Measurements from ENCODE around the gene XNDC1N. TPM values are rescaled to one million over a fixed set of nuclear protein-coding genes. Genes with fewer than 3 reads are reported as not detected.
"Not testable (repeated sequence)": the region's sequence is repeated elsewhere in the genome, so short reads cannot be mapped to it uniquely, and the experiment has no call there.

The XNDC1N gene
- total RNA-seq, 1 donor from 2014 or later, result not detected

DNA sequence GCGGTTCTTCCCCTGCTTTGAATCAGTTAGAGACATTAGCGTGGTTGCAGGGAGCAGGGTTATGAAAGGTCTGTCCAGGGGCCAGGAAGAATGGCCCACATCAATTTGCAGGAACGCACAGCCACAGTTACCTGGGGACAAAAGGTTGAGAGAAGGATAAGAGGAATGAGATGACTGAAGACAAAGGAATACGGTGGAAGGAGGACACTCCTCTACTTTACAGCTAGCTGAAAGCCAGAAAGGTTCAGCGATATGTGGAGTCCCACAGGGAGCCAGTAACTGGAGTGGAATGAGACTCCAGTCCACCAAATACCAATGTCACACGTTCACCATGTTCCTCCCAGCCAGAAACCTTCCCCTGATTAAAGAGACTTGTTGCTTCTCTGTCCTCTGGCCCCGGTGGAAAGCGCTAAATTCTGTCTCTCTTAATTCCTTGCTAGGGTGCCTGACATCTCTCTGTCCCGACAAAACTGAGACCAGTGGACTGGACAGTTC, 10.7 kb downstream of the XNDC1N start:
- Histone ChIP-seq H3K27ac (no peak overlapping the region), H3K4me3 (no peak overlapping the region), H3K27me3 (no peaks in the 10 kb centered on the region), H3K4me1 (no peaks in the 10 kb centered on the region), H3K9me3 (no peaks in the 10 kb centered on the region), H3K36me3 (peaks cover 18 to 51% of the 10 kb centered on the region in 2 donors)
- intact Hi-C loops (cut with DNase I), result no loop called here
- no peak for DNase-seq (ENCODE audit: low spot score in 2 of 2)
- TF ChIP-seq, protein P1, sequence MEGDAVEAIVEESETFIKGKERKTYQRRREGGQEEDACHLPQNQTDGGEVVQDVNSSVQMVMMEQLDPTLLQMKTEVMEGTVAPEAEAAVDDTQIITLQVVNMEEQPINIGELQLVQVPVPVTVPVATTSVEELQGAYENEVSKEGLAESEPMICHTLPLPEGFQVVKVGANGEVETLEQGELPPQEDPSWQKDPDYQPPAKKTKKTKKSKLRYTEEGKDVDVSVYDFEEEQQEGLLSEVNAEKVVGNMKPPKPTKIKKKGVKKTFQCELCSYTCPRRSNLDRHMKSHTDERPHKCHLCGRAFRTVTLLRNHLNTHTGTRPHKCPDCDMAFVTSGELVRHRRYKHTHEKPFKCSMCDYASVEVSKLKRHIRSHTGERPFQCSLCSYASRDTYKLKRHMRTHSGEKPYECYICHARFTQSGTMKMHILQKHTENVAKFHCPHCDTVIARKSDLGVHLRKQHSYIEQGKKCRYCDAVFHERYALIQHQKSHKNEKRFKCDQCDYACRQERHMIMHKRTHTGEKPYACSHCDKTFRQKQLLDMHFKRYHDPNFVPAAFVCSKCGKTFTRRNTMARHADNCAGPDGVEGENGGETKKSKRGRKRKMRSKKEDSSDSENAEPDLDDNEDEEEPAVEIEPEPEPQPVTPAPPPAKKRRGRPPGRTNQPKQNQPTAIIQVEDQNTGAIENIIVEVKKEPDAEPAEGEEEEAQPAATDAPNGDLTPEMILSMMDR (IDR thresholded peaks at IDR 0.05), result no peak

DNA sequence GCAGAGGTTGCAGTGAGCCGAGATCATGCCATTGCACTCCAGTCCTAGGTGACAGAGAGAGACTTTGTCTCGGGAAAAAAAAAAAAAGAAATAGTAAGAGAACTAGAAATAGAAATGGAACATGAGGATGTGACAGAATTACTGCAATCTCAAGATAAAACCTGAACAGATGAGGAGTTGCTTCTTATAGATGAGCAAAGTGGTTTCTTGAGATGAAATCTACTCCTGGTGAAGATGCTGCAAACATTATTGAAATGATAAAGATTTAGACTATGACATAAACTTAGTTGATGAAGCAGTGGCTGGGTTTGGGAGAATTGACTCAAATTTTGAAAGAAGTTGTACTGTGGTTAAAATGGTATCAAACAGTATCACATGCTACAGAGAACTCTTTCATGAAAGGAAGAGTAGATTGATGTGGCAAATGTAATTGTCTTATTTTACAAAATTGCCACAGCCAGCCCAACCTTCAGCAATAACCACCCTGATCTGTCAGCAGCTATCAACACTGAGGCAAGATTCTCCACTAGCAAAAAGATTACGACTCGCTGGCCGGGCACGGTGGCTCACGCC, 13.7 kb downstream of the XNDC1N start:
- Histone ChIP-seq H3K36me3 (peaks cover 25 to 54% of the 10 kb centered on the region in 2 donors), H3K27me3 (no peaks in the 10 kb centered on the region), H3K27ac (no peak overlapping the region), H3K4me1 (no peaks in the 10 kb centered on the region), H3K4me3 (no peak overlapping the region), H3K9me3 (no peaks in the 10 kb centered on the region)
- intact Hi-C loops (cut with DNase I), result no loop called here
- TF ChIP-seq, protein P1 (IDR thresholded peaks at IDR 0.05), result no peak
- no peak for DNase-seq (ENCODE audit: low spot score in 2 of 2)

DNA sequence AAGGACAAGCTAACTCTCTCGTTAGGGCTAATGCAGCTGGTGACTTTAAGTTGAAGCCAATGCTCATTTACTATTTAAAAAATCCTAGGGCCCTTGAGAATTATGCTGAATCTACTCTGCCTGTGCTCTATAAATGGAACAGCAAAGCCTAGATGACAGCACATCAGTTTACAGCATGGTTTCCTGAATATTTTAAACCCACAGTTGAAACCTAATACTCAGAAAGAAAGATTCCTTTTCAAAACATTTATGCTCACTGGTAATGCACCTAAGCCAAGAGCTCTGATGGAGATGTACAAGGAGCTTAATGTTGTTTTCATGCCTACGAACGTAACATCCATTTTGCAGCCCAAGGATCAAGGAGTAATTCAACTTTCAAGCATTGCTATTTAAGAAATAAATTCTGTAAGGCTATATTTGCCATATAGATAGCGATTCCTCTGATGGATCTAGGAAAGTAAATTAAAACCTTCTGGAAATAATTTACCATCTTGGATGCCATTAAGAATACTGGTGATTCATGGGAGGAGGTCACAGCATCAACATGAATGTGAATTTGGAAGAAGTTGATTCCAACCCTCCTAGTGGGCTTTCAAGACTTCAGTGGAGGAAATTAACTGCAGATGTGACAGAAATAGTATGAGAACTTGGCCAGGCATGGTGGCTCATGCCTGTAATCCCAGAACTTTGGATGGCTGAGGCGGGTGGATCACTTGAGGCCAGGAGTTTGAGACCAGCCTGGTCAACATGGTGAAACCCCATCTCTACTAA, 14.5 kb downstream of the XNDC1N start:
- Histone ChIP-seq H3K36me3 (peaks cover 25 to 54% of the 10 kb centered on the region in 2 donors), H3K27ac (no peak overlapping the region), H3K27me3 (no peaks in the 10 kb centered on the region), H3K4me1 (no peaks in the 10 kb centered on the region), H3K9me3 (no peaks in the 10 kb centered on the region), H3K4me3 (no peak overlapping the region)
- intact Hi-C loops (cut with DNase I), result no loop called here
- TF ChIP-seq, protein P1 (IDR thresholded peaks at IDR 0.05), result no peak
- DNase-seq (ENCODE audit: low spot score in 2 of 2), result no peak

DNA sequence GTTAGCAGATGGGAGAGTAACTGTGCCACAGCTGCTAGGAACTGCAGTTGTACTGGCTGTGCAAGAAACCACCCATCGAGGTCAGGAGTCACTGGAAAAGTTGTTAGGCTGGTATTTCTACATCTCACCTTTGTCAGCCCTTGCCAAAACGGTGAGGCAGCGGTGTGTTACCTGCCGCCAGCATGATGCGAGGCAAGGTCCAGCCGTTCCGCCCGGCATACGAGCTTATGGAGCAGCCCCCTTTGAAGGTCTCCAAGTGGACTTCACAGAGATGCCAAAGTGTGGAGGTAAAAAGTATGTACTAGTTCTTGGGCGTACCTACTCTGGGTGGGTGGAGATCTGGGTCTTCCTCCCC, 16.4 kb downstream of the XNDC1N start:
- H3K27me3 ChIP-seq; DNase-seq (ENCODE audit: low spot score in 2 of 2); H3K27ac ChIP-seq; intact Hi-C loops (cut with DNase I); H3K9me3 ChIP-seq; H3K4me1 ChIP-seq; H3K4me3 ChIP-seq: not testable (repeated sequence)
- peaks cover 16 to 42% of the 10 kb centered on the region in 2 donors for H3K36me3 ChIP-seq

DNA sequence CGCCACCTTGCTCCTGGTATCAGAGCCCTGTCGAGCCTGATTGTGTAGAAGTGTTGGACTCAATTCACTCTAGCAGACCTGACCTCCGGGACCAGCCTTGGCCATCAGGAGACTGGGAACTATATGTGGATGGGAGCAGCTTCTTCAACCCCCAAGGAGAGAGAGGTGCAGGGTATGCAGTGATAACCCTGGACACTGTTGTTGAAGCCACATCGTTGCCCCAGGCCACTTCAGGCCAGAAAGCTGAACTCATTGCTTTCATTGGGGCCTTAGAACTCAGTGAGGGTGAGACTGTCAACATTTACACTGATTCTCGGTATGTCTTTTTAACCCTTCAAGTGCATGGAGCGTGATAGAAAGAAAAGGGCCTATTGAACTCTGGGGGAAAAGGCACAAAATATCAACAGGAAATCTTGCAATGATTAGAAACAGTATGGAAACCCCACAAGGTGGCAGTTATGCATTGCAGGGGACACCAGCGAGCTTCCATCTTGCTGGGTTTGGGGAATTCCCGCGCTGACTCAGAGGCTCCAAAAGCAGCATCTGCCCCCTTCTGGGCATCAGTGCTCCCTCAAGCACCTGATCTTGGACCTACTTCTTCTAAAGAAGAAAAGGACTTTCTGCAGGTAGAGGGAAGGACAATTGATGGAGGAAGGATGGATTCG, 16.9 kb downstream of the XNDC1N start:
- H3K27me3 ChIP-seq; H3K4me3 ChIP-seq; H3K9me3 ChIP-seq; DNase-seq (ENCODE audit: low spot score in 2 of 2); H3K27ac ChIP-seq; H3K4me1 ChIP-seq; intact Hi-C loops (cut with DNase I): not testable (repeated sequence)
- H3K36me3 ChIP-seq, result peaks cover 16 to 37% of the 10 kb centered on the region in 2 donors

DNA sequence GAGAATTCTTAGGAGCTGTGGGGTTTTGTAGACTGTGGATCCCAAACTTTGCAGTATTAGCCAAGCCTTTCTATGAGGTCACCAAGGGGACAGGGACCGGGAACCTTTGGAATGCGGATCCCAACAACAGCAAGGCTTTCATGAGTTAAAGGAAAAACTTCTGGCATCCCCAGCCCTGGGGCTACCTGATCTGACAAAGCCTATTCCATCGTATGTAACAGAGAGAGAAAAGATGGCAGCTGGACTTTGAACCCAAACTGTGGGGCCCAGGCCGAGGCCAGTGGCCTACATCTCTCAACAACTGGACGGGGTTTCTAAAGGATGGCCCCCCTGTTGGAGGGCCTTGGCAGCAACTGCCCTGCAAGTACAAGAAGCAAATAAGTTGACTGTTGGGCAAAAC, 17.6 kb downstream of the XNDC1N start:
- H3K4me1 ChIP-seq; DNase-seq (ENCODE audit: low spot score in 2 of 2); H3K27me3 ChIP-seq; H3K9me3 ChIP-seq; H3K4me3 ChIP-seq; intact Hi-C loops (cut with DNase I); H3K27ac ChIP-seq: not testable (repeated sequence)
- peaks cover 12 to 30% of the 10 kb centered on the region in 2 donors for H3K36me3 ChIP-seq

DNA sequence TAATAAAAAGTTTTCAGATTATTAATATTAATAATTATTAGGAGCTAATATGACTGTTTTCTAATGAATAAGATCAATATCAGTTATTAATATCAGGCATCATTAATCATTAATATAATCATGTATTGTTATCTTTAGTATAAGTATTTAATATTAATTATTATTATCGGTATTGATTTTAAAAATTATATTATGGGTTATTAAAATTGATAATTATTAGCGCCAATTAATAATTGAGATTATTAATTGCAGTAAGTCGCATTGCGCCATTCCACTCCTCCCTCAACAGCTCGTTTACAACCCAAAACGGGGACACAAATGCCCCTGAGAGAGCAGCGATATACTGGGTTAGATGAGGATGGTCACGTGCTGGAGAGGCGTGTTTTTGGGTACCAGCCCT, 20.2 kb downstream of the XNDC1N start:
- no peaks in the 10 kb centered on the region for H3K27me3 ChIP-seq

DNA sequence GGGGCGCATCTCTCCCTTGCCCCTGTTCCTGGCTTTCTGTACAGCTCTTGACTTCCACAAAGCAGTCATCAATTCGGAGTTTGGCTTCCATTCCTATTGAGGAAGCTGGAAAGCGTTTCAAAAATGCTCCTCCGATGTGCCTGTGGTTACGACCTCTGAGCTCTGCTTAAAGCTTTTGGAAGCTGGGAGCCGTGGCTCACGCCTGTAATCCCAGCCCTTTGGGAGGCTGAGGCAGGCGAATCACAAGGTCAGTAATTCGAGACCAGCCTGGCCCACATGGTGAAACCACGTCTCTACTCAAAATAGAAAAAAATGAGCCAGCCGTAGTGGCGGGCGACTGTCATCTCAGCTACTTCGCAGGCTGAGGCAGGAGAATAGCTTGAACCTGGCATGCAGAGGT, 27.3 kb downstream of the XNDC1N start:
- H3K4me1 ChIP-seq; intact Hi-C loops (cut with DNase I); H3K27me3 ChIP-seq; H3K4me3 ChIP-seq; H3K27ac ChIP-seq; H3K9me3 ChIP-seq; DNase-seq (ENCODE audit: low spot score in 2 of 2): not testable (repeated sequence)
- H3K36me3 ChIP-seq, result peaks cover 0 to 12% of the 10 kb centered on the region in 2 donors

More for the DNA sequence above, 20.2 kb downstream of the XNDC1N start:
- Histone ChIP-seq H3K27ac (no peak overlapping the region), H3K9me3 (no peaks in the 10 kb centered on the region), H3K36me3 (peaks cover 9 to 19% of the 10 kb centered on the region in 2 donors), H3K4me1 (no peaks in the 10 kb centered on the region), H3K4me3 (no peak overlapping the region)
- intact Hi-C loops (cut with DNase I), result no loop called here
- no peak for DNase-seq (ENCODE audit: low spot score in 2 of 2)
- TF ChIP-seq, protein P1 (IDR thresholded peaks at IDR 0.05), result no peak
